H9 (cell line): Measurements from ENCODE around the gene GPR42. TPM values are rescaled to one million over a fixed set of nuclear protein-coding genes. Genes with fewer than 3 reads are reported as not detected.
A peak's percentile ranks its signal among the peaks of the same experiment; 100 is the strongest.

Source experiments
- DNase-seq: peaks from one replicate; pipeline ENCODE4 v3.0.0-alpha.2; 2017
- H2AFZ ChIP-seq: one replicate; pipeline ENCODE4 v1.6.1; 2013; ENCODE audit warnings: mild to moderate bottlenecking, low read length, control low read depth, moderate library complexity
- H2AK5ac ChIP-seq: 2 replicates; pipeline ENCODE4 v1.6.1; 2013; ENCODE audit warnings: low read length, control low read depth, mixed read lengths; ENCODE audit not compliant: insufficient read length
- H2BK120ac ChIP-seq: one replicate; pipeline ENCODE4 v1.6.1; 2013; ENCODE audit warnings: low read depth, mild to moderate bottlenecking, low read length, control low read depth, inconsistent platforms; ENCODE audit not compliant: poor library complexity, severe bottlenecking
- H2BK12ac ChIP-seq: 2 replicates; pipeline ENCODE4 v1.6.1; 2013; ENCODE audit warnings: low read length, control low read depth, mixed read lengths, low read depth; ENCODE audit not compliant: insufficient read length
- H2BK15ac ChIP-seq: 2 replicates; pipeline ENCODE4 v1.6.1; 2013; ENCODE audit warnings: low read depth, low read length, control low read depth
- H2BK20ac ChIP-seq: one replicate; pipeline ENCODE4 v1.6.1; 2013; ENCODE audit warnings: low read depth, mild to moderate bottlenecking, low read length, control low read depth, inconsistent platforms; ENCODE audit not compliant: poor library complexity, severe bottlenecking
- H2BK5ac ChIP-seq: 2 replicates; pipeline ENCODE4 v1.6.1; 2013; ENCODE audit warnings: low read length, control low read depth, mixed read lengths; ENCODE audit not compliant: insufficient read length
- H3K14ac ChIP-seq: 2 replicates; pipeline ENCODE4 v1.6.1; 2013; ENCODE audit warnings: low read length, control low read depth; ENCODE audit not compliant: insufficient read depth
- H3K18ac ChIP-seq: 2 replicates; pipeline ENCODE4 v1.6.1; 2013; ENCODE audit warnings: low read depth, mild to moderate bottlenecking, mixed read lengths, low read length, control low read depth; ENCODE audit not compliant: insufficient read length
- H3K23ac ChIP-seq: 2 replicates; pipeline ENCODE4 v1.6.1; 2013; ENCODE audit warnings: low read length, control low read depth, mixed read lengths, low read depth; ENCODE audit not compliant: insufficient read length
- H3K23me2 ChIP-seq: 2 replicates; pipeline ENCODE4 v1.6.1; 2013; ENCODE audit warnings: low read depth, mild to moderate bottlenecking, mixed read lengths, low read length, control low read depth; ENCODE audit not compliant: insufficient read length, poor library complexity, severe bottlenecking
- H3K27ac ChIP-seq: 2 replicates; pipeline ENCODE4 v1.5.1; 2013; ENCODE audit warnings: low read length, control low read depth, mixed read lengths, low read depth; ENCODE audit not compliant: insufficient read length
- H3K27me3 ChIP-seq: 2 replicates; pipeline ENCODE4 v1.6.1; 2013; ENCODE audit warnings: low read length, control low read depth, inconsistent platforms; ENCODE audit not compliant: insufficient read depth
- H3K4ac ChIP-seq: 2 replicates; pipeline ENCODE4 v1.6.1; 2013; ENCODE audit warnings: low read depth, mild to moderate bottlenecking, control low read depth, inconsistent platforms, low read length, moderate library complexity
- H3K4me1 ChIP-seq: 2 replicates; pipeline ENCODE4 v1.6.1; 2013; ENCODE audit warnings: low read length, control low read depth, inconsistent platforms; ENCODE audit not compliant: insufficient read depth
- H3K4me2 ChIP-seq: 2 replicates; pipeline ENCODE4 v1.6.1; 2013; ENCODE audit warnings: low read length, control low read depth, mixed read lengths; ENCODE audit not compliant: insufficient read length, insufficient read depth
- H3K56ac ChIP-seq: 2 replicates; pipeline ENCODE4 v1.6.1; 2013; ENCODE audit warnings: low read depth, mild to moderate bottlenecking, mixed read lengths, low read length, control low read depth; ENCODE audit not compliant: insufficient read length
- H3K79me1 ChIP-seq: 2 replicates; pipeline ENCODE4 v1.6.1; 2013; ENCODE audit warnings: low read depth, mild to moderate bottlenecking, moderate library complexity, low read length, control low read depth, inconsistent platforms; ENCODE audit not compliant: insufficient read depth, poor library complexity, severe bottlenecking
- H3K79me2 ChIP-seq: 2 replicates; pipeline ENCODE4 v1.6.1; 2013; ENCODE audit warnings: low read length, control low read depth, inconsistent platforms; ENCODE audit not compliant: insufficient read depth
- H3K9ac ChIP-seq: 2 replicates; pipeline ENCODE4 v1.6.1; 2013; ENCODE audit warnings: low read length, control low read depth, mixed read lengths; ENCODE audit not compliant: insufficient read length; ENCODE audit errors: extremely low read depth
- H3K9me3 ChIP-seq: one replicate; pipeline ENCODE4 v1.6.1; 2013; ENCODE audit warnings: low read depth, low read length, inconsistent platforms; ENCODE audit not compliant: control insufficient read depth
- H3T11ph ChIP-seq: one replicate; pipeline ENCODE4 v1.6.1; 2013; ENCODE audit warnings: mild to moderate bottlenecking, low read length, control low read depth, inconsistent platforms
- H4K20me1 ChIP-seq: one replicate; pipeline ENCODE4 v1.6.1; 2013; ENCODE audit not compliant: control insufficient read depth, insufficient read length, insufficient read depth
- H4K5ac ChIP-seq: 2 replicates; pipeline ENCODE4 v1.6.1; 2013; ENCODE audit warnings: low read depth, mild to moderate bottlenecking, mixed read lengths, low read length, control low read depth; ENCODE audit not compliant: insufficient read length
- H4K8ac ChIP-seq: replicated peaks from 2 replicates; pipeline ENCODE4 v1.6.1; 2013; ENCODE audit warnings: low read length, control low read depth, mixed read lengths, low read depth; ENCODE audit not compliant: insufficient read length
- H4K91ac ChIP-seq: 2 replicates; pipeline ENCODE4 v1.6.1; 2013; ENCODE audit warnings: low read depth, mild to moderate bottlenecking, moderate library complexity, mixed read lengths, low read length, control low read depth; ENCODE audit not compliant: insufficient read length
- H3K27ac Mint-ChIP-seq, 3 experiments: 2 replicates in 2 of 3; 3 replicates in 1 of 3; pipeline ENCODE4 v1.8.0; 2020 to 2021; ENCODE audit warnings: mixed read lengths in 3 of 3, mild to moderate bottlenecking in 1 of 3, moderate library complexity in 1 of 3
- H3K27me3 Mint-ChIP-seq: 2 replicates; pipeline ENCODE4 v1.8.0; 2021; ENCODE audit warnings: low read depth, mild to moderate bottlenecking, moderate library complexity, mixed read lengths
- H3K36me3 Mint-ChIP-seq, 3 experiments: 2 replicates in 2 of 3; 3 replicates in 1 of 3; pipeline ENCODE4 v1.8.0; 2020 to 2021; ENCODE audit warnings: low read depth in 3 of 3, mixed read lengths in 3 of 3; ENCODE audit not compliant: insufficient read depth in 1 of 3
- H3K4me1 Mint-ChIP-seq, 2 experiments: 2 replicates each; pipeline ENCODE4 v1.8.0; 2020; ENCODE audit warnings: mixed read lengths in 2 of 2
- H3K4me3 Mint-ChIP-seq, 2 experiments: 2 replicates in 1 of 2; 3 replicates in 1 of 2; pipeline ENCODE4 v1.8.0; 2020 to 2021; ENCODE audit warnings: mild to moderate bottlenecking in 2 of 2, mixed read lengths in 2 of 2, moderate library complexity in 1 of 2
- H3K9me3 Mint-ChIP-seq, 2 experiments: 2 replicates in 1 of 2; 3 replicates in 1 of 2; pipeline ENCODE4 v1.8.0; 2020; ENCODE audit warnings: mild to moderate bottlenecking in 2 of 2, mixed read lengths in 2 of 2, moderate library complexity in 1 of 2
- CTCF ChIP-seq: fragments of 200-600 bp; sonication (generic); conservative IDR thresholded peaks from 3 replicates; pipeline ENCODE4 v1.8.0; 2021; ENCODE audit warnings: antibody characterized with exemption, mild to moderate bottlenecking
- WGBS: extraction: QIAGEN DNeasy Blood & Tissue Kit; methylation state at CpG from one replicate; pipeline ENCODE4 v1.1.7; 2013; ENCODE audit warnings: missing lambda C conversion rate, low lambda C conversion rate, mixed read lengths; ENCODE audit not compliant: insufficient read length; ENCODE audit errors: extremely low coverage; 5-methylcytosine and 5-hydroxymethylcytosine counted together
- total RNA-seq: library from RNA; stranded (reverse); gene quantifications from 2 replicates; pipeline ENCODE4 v1.2.1, GENCODE V29; 2021

Gene GPR42
- total RNA-seq, 1 experiment from 2014 or later: not detected

DNA sequence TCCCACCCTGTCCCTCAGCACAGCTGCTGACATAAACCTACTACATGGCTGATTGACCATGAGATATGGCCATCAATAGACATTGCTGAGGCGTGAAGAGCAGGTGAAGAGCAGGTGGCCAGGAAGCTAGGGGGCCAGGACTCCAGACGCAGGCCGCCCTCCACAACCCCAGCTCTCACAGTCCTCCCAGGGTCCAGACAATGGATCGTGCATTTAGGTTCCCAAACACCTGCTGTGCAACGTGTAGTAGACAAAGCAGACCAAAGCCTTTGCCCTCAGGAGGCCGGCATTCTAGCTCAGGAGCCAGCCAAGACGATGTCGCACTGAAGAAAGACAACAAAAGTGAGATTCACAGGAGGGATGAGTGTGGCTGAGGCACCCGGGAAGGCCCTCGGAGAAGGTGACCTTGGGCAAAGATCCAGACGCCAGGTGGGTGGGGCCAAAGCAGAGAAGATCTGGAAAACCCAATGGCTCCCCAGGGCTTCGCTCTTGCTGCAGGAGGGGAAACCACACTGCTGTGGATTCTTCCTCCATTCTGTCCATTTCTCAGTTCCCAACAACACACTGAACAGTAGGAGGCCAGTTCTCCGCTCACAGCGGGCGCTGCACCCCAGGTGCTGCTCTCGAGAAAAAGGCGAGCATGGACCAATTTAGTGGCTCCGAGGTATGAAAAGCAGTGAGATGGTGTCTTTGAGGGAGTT is 21.8 kb upstream of the GPR42 start:
- Histone ChIP-seq H3K23me2 (peaks cover 4% of the 10 kb centered on the region), H3K4me2 (no peak overlapping the region), H3K79me2 (no peaks in the 10 kb centered on the region), H2BK120ac (no peak overlapping the region), H3K79me1 (no peaks in the 10 kb centered on the region), H3K18ac (no peak overlapping the region), H3K9ac (no peak overlapping the region), H3K56ac (no peak overlapping the region), H2BK15ac (no peak overlapping the region), H4K8ac (no peak overlapping the region), H3K4me1 (no peaks in the 10 kb centered on the region; the same call in 1 of the 2 replicates), H3K27me3 (no peaks in the 10 kb centered on the region), H3K4ac (no peak overlapping the region), H3K9me3 (no peaks in the 10 kb centered on the region), H3K27ac (no peak overlapping the region), H2AFZ (no peak overlapping the region), H2BK12ac (no peak overlapping the region), H2BK20ac (no peak overlapping the region), H2AK5ac (no peak overlapping the region), H3K14ac (no peak overlapping the region; the same call in 1 of the 2 replicates), H4K5ac (no peak overlapping the region), H3T11ph (no peak overlapping the region), H4K91ac (no peak overlapping the region), H4K20me1 (no peaks in the 10 kb centered on the region), H2BK5ac (no peak overlapping the region), H3K23ac (no peak overlapping the region)
- peaks cover 9 to 19% of the 10 kb centered on the region in 2 experiments for H3K4me1 Mint-ChIP-seq
- WGBS: no CpG with 5 or more reads among the region's 18 CpGs
- peaks cover 47% of the 10 kb centered on the region for H3K27me3 Mint-ChIP-seq
- no peaks in the 10 kb centered on the region for H3K9me3 Mint-ChIP-seq
- no peaks in the 10 kb centered on the region; a peak in 1 of 7 replicates for H3K36me3 Mint-ChIP-seq
- no peak overlapping the region for H3K27ac Mint-ChIP-seq
- H3K4me3 Mint-ChIP-seq: no peak overlapping the region; a peak in 1 of 5 replicates
- TF ChIP-seq CTCF: no peak
- DNase-seq: peak; percentile 37
